WERI-Rb-1 (cell line): ENCODE data around the gene ST3GAL3.
"Not testable (repeated sequence)": the region's sequence is repeated elsewhere in the genome, so short reads cannot be mapped to it uniquely, and the experiment has no call there.

Experiments used
- DNase-seq: peaks from one replicate; pipeline ENCODE4 v3.0.0-alpha.2; 2020
- H3K27ac ChIP-seq: fragments of 250-450 bp; sonication (Bioruptor Pico); 2 replicates; pipeline ENCODE4 v1.5.1; 2020; ENCODE audit warnings: mild to moderate bottlenecking, moderate library complexity
- H3K27me3 ChIP-seq: fragments of 250-450 bp; sonication (Bioruptor Pico); 2 replicates; pipeline ENCODE4 v1.5.1; 2021; ENCODE audit warnings: mild to moderate bottlenecking, low read depth, moderate library complexity; ENCODE audit not compliant: insufficient read depth, severe bottlenecking
- H3K36me3 ChIP-seq: fragments of 250-450 bp; sonication (Bioruptor Pico); 2 replicates; pipeline ENCODE4 v1.5.1; 2020; ENCODE audit warnings: mild to moderate bottlenecking, moderate library complexity
- H3K4me3 ChIP-seq: 2 replicates; pipeline ENCODE4 v1.5.1; 2011; ENCODE audit warnings: low read depth, mild to moderate bottlenecking, control low read depth, low read length
- H3K9me3 ChIP-seq: fragments of 250-450 bp; sonication (Bioruptor Pico); 2 replicates; pipeline ENCODE4 v1.5.1; 2021; ENCODE audit warnings: mild to moderate bottlenecking, moderate library complexity; ENCODE audit not compliant: severe bottlenecking
- TF ChIP-seq, protein P1 (sequence below): IDR thresholded peaks from 2 replicates; pipeline ENCODE4 v1.5.1; 2011; ENCODE audit warnings: low read depth, mild to moderate bottlenecking, control low read depth, inconsistent platforms, low read length

ST3GAL3 gene

GRCh38 chr1:43776043-43776761, 68.9 kb downstream of the ST3GAL3 start:
- no peak for DNase-seq
- peaks cover 4% of the 10 kb centered on the region for H3K9me3 ChIP-seq
- no peak overlapping the region for H3K27ac ChIP-seq
- no peak overlapping the region for H3K4me3 ChIP-seq
- H3K27me3 ChIP-seq, result no peaks in the 10 kb centered on the region
- H3K36me3 ChIP-seq, result no peaks in the 10 kb centered on the region
- TF ChIP-seq, protein P1, sequence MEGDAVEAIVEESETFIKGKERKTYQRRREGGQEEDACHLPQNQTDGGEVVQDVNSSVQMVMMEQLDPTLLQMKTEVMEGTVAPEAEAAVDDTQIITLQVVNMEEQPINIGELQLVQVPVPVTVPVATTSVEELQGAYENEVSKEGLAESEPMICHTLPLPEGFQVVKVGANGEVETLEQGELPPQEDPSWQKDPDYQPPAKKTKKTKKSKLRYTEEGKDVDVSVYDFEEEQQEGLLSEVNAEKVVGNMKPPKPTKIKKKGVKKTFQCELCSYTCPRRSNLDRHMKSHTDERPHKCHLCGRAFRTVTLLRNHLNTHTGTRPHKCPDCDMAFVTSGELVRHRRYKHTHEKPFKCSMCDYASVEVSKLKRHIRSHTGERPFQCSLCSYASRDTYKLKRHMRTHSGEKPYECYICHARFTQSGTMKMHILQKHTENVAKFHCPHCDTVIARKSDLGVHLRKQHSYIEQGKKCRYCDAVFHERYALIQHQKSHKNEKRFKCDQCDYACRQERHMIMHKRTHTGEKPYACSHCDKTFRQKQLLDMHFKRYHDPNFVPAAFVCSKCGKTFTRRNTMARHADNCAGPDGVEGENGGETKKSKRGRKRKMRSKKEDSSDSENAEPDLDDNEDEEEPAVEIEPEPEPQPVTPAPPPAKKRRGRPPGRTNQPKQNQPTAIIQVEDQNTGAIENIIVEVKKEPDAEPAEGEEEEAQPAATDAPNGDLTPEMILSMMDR, result no peak

- not testable (repeated sequence) for H3K4me3 ChIP-seq, DNase-seq, H3K27ac ChIP-seq, H3K27me3 ChIP-seq, H3K36me3 ChIP-seq, H3K9me3 ChIP-seq
These were observed 70.6 kb downstream of the ST3GAL3 start for GRCh38 chr1:43777916-43778315.

- H3K27ac ChIP-seq, result no peak overlapping the region
- H3K4me3 ChIP-seq, result no peak overlapping the region
- peaks cover 4% of the 10 kb centered on the region for H3K9me3 ChIP-seq
- no peak for DNase-seq
- H3K27me3 ChIP-seq, result no peaks in the 10 kb centered on the region
- TF ChIP-seq, protein P1, result no peak
- no peaks in the 10 kb centered on the region for H3K36me3 ChIP-seq
These were observed 71.9 kb downstream of the ST3GAL3 start for GRCh38 chr1:43779266-43779665.

DNA sequence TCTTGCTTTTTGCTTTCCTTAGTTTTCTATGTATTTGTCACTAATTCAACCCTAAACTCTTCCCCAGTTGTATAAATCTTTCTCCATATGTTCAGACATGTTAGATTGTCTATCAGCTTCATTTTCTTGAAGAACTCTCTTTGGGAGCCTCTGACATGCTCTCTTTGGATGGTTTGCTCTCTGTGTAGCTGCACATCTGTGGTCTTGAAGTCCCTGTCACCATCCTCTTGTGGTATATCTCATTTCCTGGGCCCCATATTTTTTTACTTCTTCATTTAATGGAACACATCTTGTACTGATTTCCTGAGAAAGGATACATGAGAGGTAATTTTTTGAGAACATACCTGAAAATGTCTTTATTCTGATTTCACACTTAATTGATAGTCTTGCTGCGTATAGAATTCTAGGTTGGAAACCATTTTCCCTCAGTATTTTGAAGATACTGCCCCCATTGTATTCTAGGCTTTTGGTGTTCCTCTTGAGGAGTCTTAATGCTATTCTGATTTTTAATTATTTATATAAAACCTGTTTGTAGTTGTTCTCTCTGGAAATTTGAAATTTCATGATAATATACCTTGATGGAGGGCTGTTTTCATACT, 72.6 kb downstream of the ST3GAL3 start:
- Histone ChIP-seq H3K27me3 (no peaks in the 10 kb centered on the region), H3K36me3 (no peaks in the 10 kb centered on the region), H3K4me3 (no peak overlapping the region), H3K9me3 (peaks cover 4% of the 10 kb centered on the region), H3K27ac (no peak overlapping the region)
- no peak for DNase-seq
- TF ChIP-seq, protein P1, result no peak

- no peak for DNase-seq
- TF ChIP-seq, protein P1, result no peak
- no peak overlapping the region for H3K4me3 ChIP-seq
These were observed 74.2 kb downstream of the ST3GAL3 start for GRCh38 chr1:43781574-43781973.

DNA sequence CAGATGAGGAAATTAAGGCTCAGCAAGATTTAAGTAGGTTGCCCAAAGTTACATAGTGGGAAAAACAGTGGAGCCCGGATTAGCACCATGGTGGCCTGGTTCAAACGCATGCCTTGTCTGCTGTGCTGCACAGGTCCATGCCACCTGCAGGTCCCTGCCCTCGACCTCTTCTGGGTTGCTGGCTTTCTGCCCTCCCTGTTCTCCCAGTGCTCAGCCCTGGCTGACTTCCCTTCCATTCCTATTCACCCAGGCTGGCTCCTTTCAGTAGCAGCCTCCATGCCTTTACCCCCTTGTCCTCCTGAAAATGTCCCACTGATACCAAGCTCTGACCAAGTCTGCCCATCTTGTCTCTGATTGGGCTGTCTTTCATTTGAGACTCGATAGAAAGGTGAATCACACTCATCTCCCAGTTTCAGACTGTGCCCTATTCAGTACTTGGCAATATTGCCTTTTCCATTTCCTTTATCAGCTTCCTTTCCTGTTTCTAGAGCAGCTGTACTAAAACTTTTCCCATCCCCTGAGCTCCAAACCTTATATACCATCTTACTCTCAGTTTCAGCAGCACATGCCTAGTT, 75.8 kb downstream of the ST3GAL3 start:
- H3K4me3 ChIP-seq, result no peak overlapping the region
- TF ChIP-seq, protein P1, result no peak
- H3K27me3 ChIP-seq, result no peaks in the 10 kb centered on the region
- H3K36me3 ChIP-seq, result no peaks in the 10 kb centered on the region
- H3K27ac ChIP-seq, result no peak overlapping the region
- H3K9me3 ChIP-seq, result peaks cover 4% of the 10 kb centered on the region
- DNase-seq, result no peak

More at GRCh38 chr1:43781574-43781973, 74.2 kb downstream of the ST3GAL3 start:
- H3K27ac ChIP-seq, result no peak overlapping the region
- H3K36me3 ChIP-seq, result no peaks in the 10 kb centered on the region
- peaks cover 4% of the 10 kb centered on the region for H3K9me3 ChIP-seq
- H3K27me3 ChIP-seq, result no peaks in the 10 kb centered on the region
